ENCODE data around the gene POP4. TPM values are rescaled to one million over a fixed set of nuclear protein-coding genes. Genes with fewer than 3 reads are reported as not detected.

Gene POP4
- total RNA-seq, 1 donor, result 81.6 TPM

DNA sequence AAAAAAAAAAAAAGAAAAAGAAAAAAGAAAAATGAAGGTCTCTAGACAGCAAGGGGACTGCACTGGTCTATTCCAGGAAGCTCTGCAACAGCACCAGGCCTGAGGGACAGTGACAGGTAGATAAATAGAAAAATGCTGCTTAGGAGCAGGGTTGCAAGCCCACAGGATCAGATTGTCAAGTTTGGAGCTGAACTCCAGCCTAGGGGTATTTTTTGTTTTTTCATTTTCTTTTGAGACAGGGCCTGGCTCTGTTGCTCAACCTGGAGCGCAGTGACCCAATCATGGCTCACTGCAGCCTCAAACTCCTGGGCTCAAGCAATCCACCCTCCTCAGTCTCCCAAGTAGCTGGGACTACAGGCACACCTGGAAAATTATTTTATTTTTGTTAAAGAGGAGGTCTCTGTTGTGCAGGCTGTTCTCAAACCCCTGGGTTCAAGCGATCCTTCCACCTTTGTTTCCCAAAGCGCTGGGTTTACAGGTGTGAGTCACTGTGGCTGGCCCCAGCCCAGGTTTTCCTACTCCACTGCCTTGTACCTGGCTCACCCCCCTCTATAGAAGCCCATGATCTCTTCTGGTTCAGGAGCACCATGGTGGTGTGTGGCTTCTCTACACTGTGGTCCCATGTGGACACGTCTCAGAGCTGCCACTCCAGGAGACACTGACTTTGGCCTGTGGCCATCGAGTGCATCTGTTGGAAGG lies 23.9 kb downstream of the POP4 start:
- H3K4me3 ChIP-seq (ENCODE audit: low read depth, low read length), result no peak overlapping the region
- no peak for DNase-seq (ENCODE audit: low read depth)
- TF ChIP-seq, protein P1, sequence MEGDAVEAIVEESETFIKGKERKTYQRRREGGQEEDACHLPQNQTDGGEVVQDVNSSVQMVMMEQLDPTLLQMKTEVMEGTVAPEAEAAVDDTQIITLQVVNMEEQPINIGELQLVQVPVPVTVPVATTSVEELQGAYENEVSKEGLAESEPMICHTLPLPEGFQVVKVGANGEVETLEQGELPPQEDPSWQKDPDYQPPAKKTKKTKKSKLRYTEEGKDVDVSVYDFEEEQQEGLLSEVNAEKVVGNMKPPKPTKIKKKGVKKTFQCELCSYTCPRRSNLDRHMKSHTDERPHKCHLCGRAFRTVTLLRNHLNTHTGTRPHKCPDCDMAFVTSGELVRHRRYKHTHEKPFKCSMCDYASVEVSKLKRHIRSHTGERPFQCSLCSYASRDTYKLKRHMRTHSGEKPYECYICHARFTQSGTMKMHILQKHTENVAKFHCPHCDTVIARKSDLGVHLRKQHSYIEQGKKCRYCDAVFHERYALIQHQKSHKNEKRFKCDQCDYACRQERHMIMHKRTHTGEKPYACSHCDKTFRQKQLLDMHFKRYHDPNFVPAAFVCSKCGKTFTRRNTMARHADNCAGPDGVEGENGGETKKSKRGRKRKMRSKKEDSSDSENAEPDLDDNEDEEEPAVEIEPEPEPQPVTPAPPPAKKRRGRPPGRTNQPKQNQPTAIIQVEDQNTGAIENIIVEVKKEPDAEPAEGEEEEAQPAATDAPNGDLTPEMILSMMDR (IDR thresholded peaks at IDR 0.05; ENCODE audit: insufficient read depth, low read depth, low read length), result no peak

DNA sequence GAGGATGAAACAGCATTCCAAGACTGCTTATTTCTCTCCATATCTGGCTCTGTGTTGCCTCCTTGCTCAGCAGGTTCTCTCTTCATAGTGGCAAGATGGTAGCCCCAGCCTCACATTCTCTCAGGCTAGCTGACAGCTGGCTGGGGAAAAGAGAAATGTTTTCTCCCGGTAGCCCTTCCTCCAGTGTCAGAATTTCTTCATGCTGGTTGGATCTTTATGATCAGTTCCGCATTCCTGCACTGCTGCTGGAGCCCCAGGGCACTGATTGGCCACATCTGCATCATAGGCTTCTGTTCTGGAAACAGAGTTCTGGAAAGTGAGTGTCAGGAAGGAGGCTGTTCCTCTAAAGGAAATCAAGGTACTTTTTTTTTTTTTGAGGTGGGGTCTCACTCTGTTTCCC lies 24.6 kb downstream of the POP4 start:
- TF ChIP-seq, protein P1 (IDR thresholded peaks at IDR 0.05; ENCODE audit: insufficient read depth, low read depth, low read length), result no peak
- no peak for DNase-seq (ENCODE audit: low read depth)
- H3K4me3 ChIP-seq (ENCODE audit: low read depth, low read length), result no peak overlapping the region

DNA sequence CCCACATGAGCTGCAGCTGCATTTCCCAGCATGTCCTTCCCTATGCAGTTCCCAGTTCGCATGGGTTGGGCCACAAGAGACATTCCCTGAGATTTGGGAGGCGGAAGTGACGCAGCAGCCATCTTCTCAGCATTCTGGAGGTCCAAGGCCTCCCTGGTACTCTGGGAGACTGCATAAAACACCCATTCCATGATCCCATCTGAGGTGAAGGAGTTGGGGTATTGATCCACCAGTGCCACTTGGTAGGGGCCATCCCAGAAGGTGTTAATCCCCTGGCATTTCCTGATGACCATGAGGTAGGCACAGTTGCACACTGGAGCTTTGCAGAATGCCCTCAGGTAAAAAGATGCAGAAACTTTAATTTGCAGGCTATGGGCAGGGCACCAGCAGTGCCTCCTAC lies 25.4 kb downstream of the POP4 start:
- TF ChIP-seq, protein P1 (IDR thresholded peaks at IDR 0.05; ENCODE audit: insufficient read depth, low read depth, low read length), result no peak
- H3K4me3 ChIP-seq (ENCODE audit: low read depth, low read length), result no peak overlapping the region
- DNase-seq (ENCODE audit: low read depth), result no peak

DNA sequence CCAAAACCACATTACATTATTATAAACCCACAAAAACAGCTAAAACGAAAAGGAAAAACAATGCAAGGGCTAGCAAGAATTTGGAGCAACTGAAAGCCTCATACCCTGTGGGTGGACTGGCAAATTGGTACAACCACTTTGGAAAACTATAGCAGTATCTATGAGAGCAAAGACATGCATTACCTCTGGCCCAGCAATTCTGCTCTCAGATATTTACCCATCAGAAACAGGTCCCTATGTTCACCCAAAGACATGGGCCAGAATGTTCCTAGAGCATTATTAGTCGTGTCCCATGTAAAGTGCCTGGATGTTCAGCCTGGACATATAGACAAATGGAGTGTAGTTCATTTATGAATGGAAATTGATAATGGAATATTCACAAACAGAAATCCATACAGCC lies 27.9 kb downstream of the POP4 start:
- DNase-seq (ENCODE audit: low read depth), result no peak
- TF ChIP-seq, protein P1 (IDR thresholded peaks at IDR 0.05; ENCODE audit: insufficient read depth, low read depth, low read length), result no peak
- no peak overlapping the region for H3K4me3 ChIP-seq (ENCODE audit: low read depth, low read length)

DNA sequence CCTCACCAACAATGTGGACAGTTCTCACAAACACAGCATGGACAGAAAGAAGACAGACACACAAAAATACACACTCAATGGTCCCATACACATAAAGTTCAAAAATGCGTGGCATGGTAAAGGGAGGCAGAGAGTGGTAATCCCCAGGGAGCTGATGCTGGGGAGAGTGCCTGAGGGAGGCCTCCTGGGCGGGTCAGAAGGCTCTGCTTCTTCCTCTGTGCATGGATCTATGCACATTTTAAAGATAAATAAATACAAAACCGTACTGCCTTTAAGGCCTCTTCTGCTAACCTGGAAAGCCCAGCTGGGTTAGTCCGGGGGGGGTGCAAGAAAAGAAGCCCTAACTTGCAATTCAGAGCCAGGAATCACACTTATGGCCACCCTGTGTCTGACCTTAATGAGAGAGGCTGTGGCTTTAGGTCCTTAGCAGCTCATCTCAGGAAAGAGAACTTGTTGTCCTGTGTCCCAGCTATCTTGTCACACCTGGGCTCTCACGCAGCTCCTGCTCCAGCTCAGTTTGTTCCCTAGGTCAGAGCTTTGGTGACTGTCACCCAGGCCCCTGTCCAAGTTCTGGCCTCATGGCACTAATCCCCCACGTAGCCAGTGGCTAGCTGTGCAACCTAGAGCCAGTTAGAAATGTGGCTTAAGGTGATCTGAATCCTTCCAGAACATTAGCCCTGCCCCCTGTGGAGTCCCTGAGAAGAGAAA lies 28.5 kb downstream of the POP4 start:
- no peak for DNase-seq (ENCODE audit: low read depth)
- H3K4me3 ChIP-seq (ENCODE audit: low read depth, low read length), result no peak overlapping the region
- TF ChIP-seq, protein P1 (IDR thresholded peaks at IDR 0.05; ENCODE audit: insufficient read depth, low read depth, low read length), result no peak

DNA sequence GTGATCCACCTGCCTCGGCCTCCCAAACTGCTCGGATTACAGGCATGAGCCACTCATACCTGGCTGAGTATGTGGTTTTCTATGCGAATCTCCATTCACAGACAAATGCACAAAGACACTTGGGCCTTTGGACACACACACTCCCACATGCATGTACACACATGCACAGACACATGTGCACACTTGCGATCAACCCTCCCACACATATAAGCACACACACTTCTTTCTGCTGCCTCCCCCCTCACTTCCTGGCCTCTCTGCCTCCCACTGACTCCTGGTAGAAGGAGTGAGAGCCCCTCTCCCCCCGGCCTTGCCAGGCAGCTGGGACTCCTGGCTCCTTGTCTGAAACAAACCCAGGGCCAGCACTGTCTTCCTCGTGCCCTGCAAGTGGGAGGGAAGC lies 29.9 kb downstream of the POP4 start:
- TF ChIP-seq, protein P1 (IDR thresholded peaks at IDR 0.05; ENCODE audit: insufficient read depth, low read depth, low read length), result no peak
- no peak overlapping the region for H3K4me3 ChIP-seq (ENCODE audit: low read depth, low read length)
- no peak for DNase-seq (ENCODE audit: low read depth)
